Left lung (tissue), 10 donors: ENCODE data around the gene CTDNEP1. TPM values are rescaled to one million over a fixed set of nuclear protein-coding genes. Genes with fewer than 3 reads are reported as not detected.

Source experiments
- ATAC-seq: fragments of 200-7000 bp; cut with Tn5 transposase; one replicate; pipeline ENCODE4 v1.9.1; 2020; ENCODE audit warnings: moderate library complexity
- DNase-seq, 4 donors: peaks; one replicate each; pipeline ENCODE4 v3.0.0-alpha.2; 2013 to 2020
- H3K27ac ChIP-seq, 2 donors: fragments of 200-600 bp; sonication (generic) in 1 of 2; one replicate each; pipeline versions ENCODE4 v1.5.0 to v1.8.0; 2020 to 2021
- H3K27me3 ChIP-seq, 2 donors: fragments of 200-600 bp; sonication (generic) in 1 of 2; one replicate each; pipeline versions ENCODE4 v1.5.0 to v1.8.0; 2020 to 2021
- H3K36me3 ChIP-seq, 2 donors: fragments of 200-600 bp; sonication (generic) in 1 of 2; one replicate each; pipeline versions ENCODE4 v1.5.0 to v1.8.0; 2020 to 2021
- H3K4me1 ChIP-seq, 2 donors: fragments of 200-600 bp; one replicate each; pipeline ENCODE4 v1.8.0; 2021
- H3K4me3 ChIP-seq, 2 donors: fragments of 200-600 bp; sonication (generic) in 1 of 2; one replicate each; pipeline versions ENCODE4 v1.5.0 to v1.8.0; 2020 to 2021; ENCODE audit warnings: mild to moderate bottlenecking in 1 of 2
- H3K9me3 ChIP-seq, 2 donors: fragments of 200-600 bp; sonication (generic) in 1 of 2; one replicate each; pipeline versions ENCODE4 v1.5.0 to v1.8.0; 2020 to 2021
- CTCF ChIP-seq, 2 donors: fragments of 200-600 bp; sonication (generic) in 1 of 2; IDR thresholded peaks; one replicate each; pipeline versions ENCODE4 v1.5.0 to v1.8.0; 2021; ENCODE audit warnings: antibody characterized with exemption in 2 of 2
- intact Hi-C, 2 donors: fragments of 100-400 bp; cut with DNase I; formaldehyde crosslinking; loops; one replicate each; pipeline versions ENCODE4 v1.11.2 to v1.14.2; 2022
- polyA plus RNA-seq, 6 donors: library from polyadenylated mRNA; unstranded; fragments of 120-200 nt; gene quantifications; one replicate each; pipeline ENCODE4 v1.2.1, GENCODE V29; 2013; ENCODE audit not compliant: insufficient read length in 6 of 6
- total RNA-seq, 2 donors: library from RNA; stranded (reverse); fragmentation: NEBNext Ultra II Directional; extraction: Animal tissue kit (Norgen Biotek cat#: 25700); gene quantifications; one replicate each; pipeline ENCODE4 v1.2.1, GENCODE V29; 2021
- donor health status: DM: no; HTN: yes; CAD: no.
- donor health status: DM: no; HTN: no; CAD: no.

CTDNEP1 gene
- total and polyA plus RNA-seq, 8 donors, result 133 to 171 (median 146) TPM

GRCh38 chr17:7252176-7253043, 876 bp upstream of the CTDNEP1 start, which contains the start of gene ELP5:
TSS of gene ELP5 (plus strand) at chr17:7252215. CDS start at chr17:7252551, 336 bp downstream.
- Histone ChIP-seq H3K36me3 (peaks cover 0 to 35% of the 10 kb centered on the region in 2 donors), H3K27ac (peak within 1 kb of the TSS; percentile 99 to 100), H3K4me1 (peaks cover 18 to 46% of the 10 kb centered on the region in 2 donors), H3K27me3 (no peaks in the 10 kb centered on the region), H3K4me3 (peak within 1 kb of the TSS; percentile 83 to 95), H3K9me3 (no peaks in the 10 kb centered on the region)
- peak; percentile 94 to 98 (median 96) for DNase-seq
- no peak for TF ChIP-seq CTCF (IDR thresholded peaks at IDR 0.05)
- intact Hi-C loops, result no loop called here
- ATAC-seq, result peak; percentile 81

- Histone ChIP-seq H3K27ac (peak overlapping the region; percentile 99 to 100), H3K9me3 (no peaks in the 10 kb centered on the region), H3K36me3 (peaks cover 0 to 34% of the 10 kb centered on the region in 2 donors), H3K27me3 (no peaks in the 10 kb centered on the region), H3K4me3 (peak overlapping the region; percentile 83 to 95), H3K4me1 (peaks cover 18 to 47% of the 10 kb centered on the region in 2 donors)
- intact Hi-C loops, result no loop called here
- TF ChIP-seq CTCF (IDR thresholded peaks at IDR 0.05), result no peak
- DNase-seq (peak in 2 of 4 donors; percentile 53 to 88), ATAC-seq (no peak)
Measured at GRCh38 chr17:7250695-7251627, 573 bp downstream of the CTDNEP1 start.

GRCh38 chr17:7249830-7250229, 1.7 kb downstream of the CTDNEP1 start:
- no peak for ATAC-seq
- H3K9me3 ChIP-seq, result no peaks in the 10 kb centered on the region
- peak overlapping the region; percentile 83 to 95 for H3K4me3 ChIP-seq
- peaks cover 0 to 34% of the 10 kb centered on the region in 2 donors for H3K36me3 ChIP-seq
- no peak for DNase-seq
- intact Hi-C loops, result no loop called here
- no peak for TF ChIP-seq CTCF (IDR thresholded peaks at IDR 0.05)
- no peaks in the 10 kb centered on the region for H3K27me3 ChIP-seq
- peaks cover 18 to 47% of the 10 kb centered on the region in 2 donors for H3K4me1 ChIP-seq
- H3K27ac ChIP-seq, result peak overlapping the region in 1 of 2 donors; percentile 100

- Histone ChIP-seq H3K27me3 (no peaks in the 10 kb centered on the region), H3K4me3 (peak overlapping the region in 1 of 2 donors; percentile 83), H3K27ac (no peak overlapping the region), H3K9me3 (no peaks in the 10 kb centered on the region), H3K4me1 (peaks cover 18 to 48% of the 10 kb centered on the region in 2 donors), H3K36me3 (peaks cover 0 to 34% of the 10 kb centered on the region in 2 donors)
- intact Hi-C loops, result no loop called here
- DNase-seq (no peak), ATAC-seq (no peak)
- no peak for TF ChIP-seq CTCF (IDR thresholded peaks at IDR 0.05)
Measured at GRCh38 chr17:7249214-7249613, 2.3 kb downstream of the CTDNEP1 start.
